LNCAP (cell line): ENCODE results near the gene MYO1G.

Experiments
- CTCF ChIP-seq: fragments of 450-650 bp; IDR thresholded peaks from 2 replicates; pipeline ENCODE4 v1.5.1; 2017; ENCODE audit warnings: mild to moderate bottlenecking

Gene MYO1G

DNA sequence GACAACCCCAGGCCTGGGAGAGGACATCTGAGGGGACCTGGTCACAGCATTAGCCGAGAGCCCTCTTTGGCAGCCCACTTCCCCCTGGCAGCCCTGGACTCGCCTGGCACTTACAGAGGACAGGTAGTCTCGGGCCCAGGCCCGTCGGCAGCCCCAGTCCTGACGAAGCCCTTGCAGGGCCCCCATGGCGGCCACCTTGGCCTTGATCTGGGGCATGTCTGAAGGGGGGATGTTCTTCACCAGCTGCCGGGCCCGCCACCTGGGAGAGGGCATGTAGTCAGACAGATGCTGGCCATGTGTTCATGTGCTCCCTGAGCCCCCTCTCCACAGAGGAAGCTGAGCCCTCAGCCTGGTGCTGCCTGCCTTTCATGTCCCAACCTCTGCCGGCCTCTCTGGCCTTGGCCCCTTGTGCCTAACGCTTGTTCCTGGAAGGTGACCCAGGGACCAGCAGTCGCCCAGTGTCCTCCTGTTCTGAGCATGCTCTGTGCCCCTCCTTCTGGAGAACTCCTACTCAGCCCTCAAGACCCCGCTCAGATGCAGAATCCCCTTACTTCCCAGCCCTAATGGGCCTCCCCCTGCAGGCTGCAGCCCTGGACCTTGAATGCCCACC, 13.9 kb downstream of the MYO1G start:
- TF ChIP-seq CTCF: no peak

DNA sequence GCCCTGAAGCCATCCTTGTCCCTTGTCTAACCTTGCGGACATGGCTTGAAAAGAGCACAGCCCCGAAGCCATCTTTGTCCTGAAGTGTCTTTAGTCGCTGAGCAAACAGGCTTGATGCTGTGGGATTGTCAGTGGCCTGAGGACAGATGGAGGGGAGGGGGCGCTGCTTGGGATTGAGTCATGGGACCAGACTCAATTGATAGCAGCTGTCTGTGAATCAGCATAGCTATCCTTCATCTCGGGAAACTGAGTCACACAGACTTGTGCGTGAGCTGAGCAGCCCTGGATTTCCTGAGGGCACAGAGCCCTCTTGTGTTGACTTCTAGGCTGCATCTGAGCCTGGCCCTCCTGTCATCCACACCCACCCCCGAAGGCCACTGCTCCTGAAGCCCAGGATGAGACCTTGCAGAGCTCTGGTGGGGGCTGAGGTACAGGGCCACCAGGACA, 14.4 kb downstream of the MYO1G start:
- TF ChIP-seq CTCF: peak; percentile 27; the same call in 1 of the 2 replicates

GRCh38 chr7:44963364-44964290, 15.2 kb downstream of the MYO1G start:
- TF ChIP-seq CTCF: no peak

GRCh38 chr7:44962483-44963251, 16.1 kb downstream of the MYO1G start:
- no peak for TF ChIP-seq CTCF

DNA sequence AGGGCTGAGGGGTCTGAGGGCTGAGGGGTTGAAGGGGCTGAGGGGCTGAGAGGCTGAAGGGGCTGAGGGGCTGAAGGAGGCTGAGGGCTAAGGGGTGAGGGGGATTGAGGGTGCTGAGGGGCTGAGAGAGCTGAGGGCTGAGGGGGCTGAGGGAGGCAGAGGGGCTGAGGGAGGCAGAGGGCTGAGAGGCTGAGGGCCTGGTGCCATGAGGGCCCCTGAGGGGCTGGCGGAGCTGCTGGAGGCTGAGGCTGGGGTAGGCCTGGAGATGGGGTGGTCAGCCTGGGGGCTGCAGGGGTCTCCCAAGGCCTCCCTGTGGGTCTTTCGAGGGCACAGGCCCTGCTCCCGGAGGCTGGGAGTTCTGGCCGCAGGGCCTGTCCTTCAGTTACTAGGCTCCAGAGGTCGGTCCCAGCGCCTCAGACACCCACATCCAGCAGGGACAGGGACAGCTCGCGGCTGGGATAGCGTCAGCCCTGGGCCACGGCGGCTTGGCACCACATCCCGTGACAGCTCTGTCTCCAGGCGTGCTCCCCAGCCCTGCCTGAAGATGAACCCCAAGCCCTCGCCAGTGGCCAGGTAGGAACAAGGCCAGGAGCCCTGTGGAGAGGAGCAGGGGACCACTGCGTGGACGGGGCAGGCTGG, 16.9 kb downstream of the MYO1G start:
- TF ChIP-seq CTCF: no peak

DNA sequence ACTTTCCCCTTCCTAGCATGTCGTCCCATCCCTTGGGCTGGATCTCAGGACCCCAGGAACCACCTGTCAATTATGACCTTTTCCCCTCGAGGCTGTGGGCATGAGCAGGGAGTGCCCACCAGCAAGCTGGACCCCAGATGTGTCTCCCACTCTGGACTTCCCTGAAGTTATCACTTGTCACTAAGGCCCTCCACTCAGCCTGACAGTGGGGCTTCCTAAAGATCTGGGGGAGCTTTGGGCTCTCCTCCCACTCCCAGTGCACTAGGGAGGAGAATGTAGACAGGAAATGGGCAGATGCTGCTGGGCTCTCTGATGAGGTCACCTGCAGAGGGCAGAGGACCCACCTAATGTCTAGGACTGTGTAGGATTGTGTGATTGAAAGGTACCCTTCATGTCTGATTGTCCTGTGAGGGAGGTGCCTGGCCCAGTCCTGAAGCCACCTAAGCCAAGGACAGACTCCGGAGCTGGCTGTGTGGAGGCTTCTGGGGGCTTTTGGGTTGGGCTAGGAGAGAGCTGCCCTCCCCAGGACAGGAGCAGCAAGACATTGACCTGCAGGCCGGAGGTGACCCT, 18.7 kb downstream of the MYO1G start:
- TF ChIP-seq CTCF: no peak
